Testis (tissue), 3 donors: ENCODE results near the gene CXCL17. TPM values are rescaled to one million over a fixed set of nuclear protein-coding genes. Genes with fewer than 3 reads are reported as not detected.
"Not testable (repeated sequence)": the region's sequence is repeated elsewhere in the genome, so short reads cannot be mapped to it uniquely, and the experiment has no call there.

Experiments used
- DNase-seq: peaks from one replicate; pipeline ENCODE4 v3.0.0-alpha.2; 2019
- H3K27ac ChIP-seq, 2 donors: fragments of 200-600 bp; sonication (generic); one replicate each; pipeline ENCODE4 v1.5.1; 2019
- H3K27me3 ChIP-seq: fragments of 200-600 bp; sonication (generic); one replicate; pipeline ENCODE4 v1.5.1; 2019
- H3K36me3 ChIP-seq: fragments of 200-600 bp; sonication (generic); one replicate; pipeline ENCODE4 v1.5.1; 2017; ENCODE audit warnings: low read depth; ENCODE audit errors: missing control alignments
- H3K4me1 ChIP-seq: fragments of 200-600 bp; sonication (generic); one replicate; pipeline ENCODE4 v1.5.1; 2019
- H3K4me3 ChIP-seq, 2 donors: fragments of 200-600 bp; sonication (generic); one replicate each; pipeline ENCODE4 v1.5.1; 2017 to 2019
- H3K9me3 ChIP-seq: fragments of 200-600 bp; sonication (generic); one replicate; pipeline ENCODE4 v1.5.1; 2017
- CTCF ChIP-seq, 3 experiments: fragments of 450-650 bp in 2 of 3; fragments of 200-600 bp in 1 of 3; sonication (generic) in 1 of 3; IDR thresholded peaks; one replicate each; pipeline ENCODE4 v1.5.1; 2016 to 2019; ENCODE audit warnings: antibody characterized with exemption in 3 of 3, mild to moderate bottlenecking in 2 of 3, moderate library complexity in 1 of 3
- POLR2A ChIP-seq: fragments of 450-650 bp; IDR thresholded peaks from one replicate; pipeline ENCODE4 v1.6.1; 2017; ENCODE audit warnings: antibody characterized with exemption, mild to moderate bottlenecking, moderate library complexity
- WGBS, 2 donors: methylation state at CpG; one replicate each; pipeline ENCODE4 v1.1.5; 2018; 5-methylcytosine and 5-hydroxymethylcytosine counted together
- intact Hi-C: fragments of 100-400 bp; cut with DNase I; formaldehyde crosslinking; loops from one replicate; pipeline ENCODE4 v1.15.1; 2023; ENCODE audit warnings: low total_unique reads
- polyA plus RNA-seq: library from polyadenylated mRNA; stranded (reverse); fragments of 350-450 nt; fragmentation: Illumina TruSeq; extraction: RNeasy Lipid Tissue Mini Kit (QIAGEN cat#74804); gene quantifications from one replicate; pipeline ENCODE4 v1.2.3, GENCODE V29; 2014; ENCODE audit warnings: low read depth, low replicate concordance; ENCODE audit not compliant: insufficient read depth
- total RNA-seq, 2 donors: library from RNA; depleted of rRNA; stranded (reverse); fragments of >200 nt; gene quantifications; one replicate each; pipeline ENCODE4 v1.2.3, GENCODE V29; 2016

Gene CXCL17
- total and polyA plus RNA-seq, 3 donors from 2014 or later = not detected

GRCh38 chr19:42466521-42467182, 23.9 kb upstream of the CXCL17 start:
- Histone ChIP-seq H3K27me3 (no peaks in the 10 kb centered on the region), H3K4me1 (peaks cover 21% of the 10 kb centered on the region), H3K27ac (peak overlapping the region; percentile 14 to 27), H3K4me3 (no peak overlapping the region), H3K9me3 (no peaks in the 10 kb centered on the region), H3K36me3 (no peaks in the 10 kb centered on the region)
- DNase-seq = no peak
- intact Hi-C loops = no loop called here
- WGBS, 2 donors = 54 to 64% methylated on average over 5 of the region's 5 CpGs
- no peak for TF ChIP-seq POLR2A
- no peak for TF ChIP-seq CTCF (IDR thresholded peaks at IDR 0.05)

- H3K4me1 ChIP-seq = peaks cover 25% of the 10 kb centered on the region
- TF ChIP-seq POLR2A (no peak), CTCF (IDR thresholded peaks at IDR 0.05) (no peak)
- intact Hi-C loops = no loop called here
- H3K9me3 ChIP-seq = no peaks in the 10 kb centered on the region
- peak overlapping the region; percentile 14 to 27 for H3K27ac ChIP-seq
- H3K36me3 ChIP-seq = no peaks in the 10 kb centered on the region
- WGBS, 2 donors = 74 to 89% methylated on average over 5 of the region's 5 CpGs
- no peak overlapping the region for H3K4me3 ChIP-seq
- H3K27me3 ChIP-seq = no peaks in the 10 kb centered on the region
- DNase-seq = no peak
Measured at GRCh38 chr19:42465827-42466280, 23.1 kb upstream of the CXCL17 start.

DNA sequence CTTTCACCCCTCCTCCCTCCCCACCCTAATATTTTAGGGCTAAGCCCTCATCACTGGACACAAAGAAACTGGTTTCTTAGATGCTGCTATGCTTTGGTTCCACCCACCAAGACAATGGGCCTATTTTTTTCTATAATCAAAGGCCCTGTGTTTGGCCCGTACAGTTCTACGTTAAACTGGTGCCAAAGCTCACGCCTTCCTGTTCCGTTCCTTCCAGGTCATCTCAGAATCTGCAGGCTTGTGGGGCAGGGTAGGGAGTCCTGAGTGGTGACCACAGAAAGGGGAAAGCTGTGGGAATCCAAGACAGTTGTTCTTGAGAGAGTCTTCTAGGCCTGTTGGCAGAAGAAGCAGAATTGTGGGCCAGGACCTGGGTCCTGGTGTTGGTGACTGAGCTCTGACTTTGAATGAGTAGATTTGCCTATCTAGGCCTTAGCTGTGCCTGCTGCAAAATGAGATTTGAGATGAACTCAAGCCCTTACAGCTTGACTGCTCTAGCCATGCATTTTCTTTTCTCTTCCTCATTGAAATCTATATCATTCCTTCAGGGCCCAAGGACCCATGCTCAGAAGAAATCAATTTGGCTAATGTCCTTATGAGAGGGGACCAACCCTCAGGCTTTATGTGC, 19.1 kb upstream of the CXCL17 start:
- intact Hi-C loops = no loop called here
- 57 to 79% methylated on average over 4 of the region's 4 CpGs for WGBS, 2 donors
- DNase-seq = peak; percentile 74
- Histone ChIP-seq H3K4me3 (no peak overlapping the region), H3K9me3 (no peaks in the 10 kb centered on the region), H3K27ac (peak overlapping the region; percentile 55 to 74), H3K4me1 (peaks cover 23% of the 10 kb centered on the region), H3K27me3 (no peaks in the 10 kb centered on the region), H3K36me3 (no peaks in the 10 kb centered on the region)
- no peak for TF ChIP-seq CTCF (IDR thresholded peaks at IDR 0.05)
- no peak for TF ChIP-seq POLR2A

DNA sequence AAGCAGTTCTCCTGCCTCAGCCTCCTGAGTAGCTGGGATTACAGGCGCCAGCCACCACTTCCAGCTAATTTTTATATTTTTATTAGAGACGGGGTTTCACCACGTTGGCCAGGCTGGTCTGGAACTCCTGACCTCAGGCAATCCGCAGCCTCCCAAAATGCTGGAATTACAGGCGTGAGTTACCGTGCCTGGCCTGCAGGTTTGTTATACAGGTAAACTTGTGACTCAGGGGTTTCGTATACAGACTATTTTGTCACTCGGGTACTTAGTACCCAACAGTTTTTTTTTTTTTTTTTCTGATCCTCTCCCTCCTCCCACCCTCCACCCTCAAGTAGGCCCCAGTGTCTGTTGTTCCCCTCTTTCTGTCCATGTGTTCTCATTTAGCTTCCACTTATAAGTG, 18.5 kb upstream of the CXCL17 start:
- H3K36me3 ChIP-seq, DNase-seq, H3K9me3 ChIP-seq, H3K4me3 ChIP-seq, intact Hi-C loops, H3K27me3 ChIP-seq: not testable (repeated sequence)
- 83 to 87% methylated on average over 8 of the region's 8 CpGs for WGBS, 2 donors
- Histone ChIP-seq H3K4me1 (peaks cover 17% of the 10 kb centered on the region), H3K27ac (peak overlapping the region; percentile 55 to 74)

DNA sequence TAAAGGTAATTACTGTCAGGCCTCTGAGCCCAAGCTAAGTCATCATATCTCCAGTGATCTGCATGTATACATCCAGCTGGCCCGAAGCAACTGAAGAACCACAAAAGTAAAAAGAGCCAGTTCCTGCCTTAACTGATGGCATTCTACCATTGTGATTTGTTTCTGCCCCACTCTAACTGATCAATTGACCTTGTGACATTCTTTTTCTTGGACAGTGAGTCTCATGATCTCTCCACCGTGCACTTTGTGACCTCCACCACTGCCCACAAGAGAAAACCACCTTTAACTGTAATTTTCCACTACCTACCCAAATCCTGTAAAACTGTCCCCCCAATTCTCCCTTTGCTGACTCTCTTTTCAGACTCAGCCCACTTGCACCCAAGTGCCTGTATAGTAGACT, 17.2 kb upstream of the CXCL17 start:
- Histone ChIP-seq H3K27ac (peak overlapping the region; percentile 55 to 74), H3K4me3 (no peak overlapping the region), H3K27me3 (no peaks in the 10 kb centered on the region), H3K9me3 (no peaks in the 10 kb centered on the region), H3K36me3 (no peaks in the 10 kb centered on the region), H3K4me1 (peaks cover 17% of the 10 kb centered on the region)
- TF ChIP-seq CTCF (IDR thresholded peaks at IDR 0.05) (no peak), POLR2A (no peak)
- intact Hi-C loops = no loop called here
- no peak for DNase-seq
- 59 to 68% methylated on average over 2 of the region's 2 CpGs for WGBS, 2 donors
